SH-SY5Y (cell line): Measurements from ENCODE around the gene ENOX1.

Source experiments
- GATA2 ChIP-seq: IDR thresholded peaks from 2 replicates; pipeline ENCODE4 v1.6.1; 2011; ENCODE audit warnings: mild to moderate bottlenecking, low read depth, low read length
- GATA3 ChIP-seq: IDR thresholded peaks from 2 replicates; pipeline ENCODE4 v1.6.1; 2011; ENCODE audit warnings: low read depth, mild to moderate bottlenecking, low read length, moderate library complexity

- TF ChIP-seq GATA3, result no peak
- TF ChIP-seq GATA2, result no peak
These were observed 409.6 kb downstream of the ENOX1 start for GRCh38 chr13:43377149-43377548.
